Activated effector memory CD4-positive, alpha-beta T cell treated with anti-CD3 and anti-CD28 coated beads, Interleukin-2, amount 50 U/mL, for 16 hours (primary cell): Measurements from ENCODE around the gene NDUFB7.

Experiments
- DNase-seq: peaks from one replicate; pipeline ENCODE4 v3.0.0-alpha.2; 2020

Gene NDUFB7

DNA sequence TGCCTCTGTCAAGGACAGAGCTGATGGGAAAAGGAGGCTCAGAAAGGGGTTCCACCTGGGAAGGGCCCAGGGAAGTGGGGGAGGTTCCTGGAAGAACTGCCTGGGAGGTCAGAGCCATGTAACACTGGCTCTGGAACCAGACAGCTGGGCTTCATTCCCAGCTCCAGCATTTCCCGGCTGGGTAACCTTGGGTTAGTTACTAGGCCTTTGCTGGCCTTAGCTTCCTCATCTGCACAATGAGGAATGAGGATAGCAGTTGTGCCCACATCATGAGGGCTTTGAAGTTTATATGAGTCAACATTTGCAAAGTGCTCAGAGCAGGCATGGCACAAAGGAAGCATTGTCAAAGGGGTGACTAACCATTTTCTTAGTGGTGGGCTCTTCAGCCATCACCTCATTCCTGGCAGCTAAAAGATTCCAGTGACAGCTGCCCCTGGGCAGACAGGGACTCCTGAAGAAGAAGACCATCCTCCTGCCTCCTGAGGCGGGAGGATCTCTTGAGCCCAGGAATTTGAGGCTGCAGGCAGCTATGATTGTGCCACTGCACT, 51.9 kb downstream of the NDUFB7 start:
- no peak for DNase-seq

DNA sequence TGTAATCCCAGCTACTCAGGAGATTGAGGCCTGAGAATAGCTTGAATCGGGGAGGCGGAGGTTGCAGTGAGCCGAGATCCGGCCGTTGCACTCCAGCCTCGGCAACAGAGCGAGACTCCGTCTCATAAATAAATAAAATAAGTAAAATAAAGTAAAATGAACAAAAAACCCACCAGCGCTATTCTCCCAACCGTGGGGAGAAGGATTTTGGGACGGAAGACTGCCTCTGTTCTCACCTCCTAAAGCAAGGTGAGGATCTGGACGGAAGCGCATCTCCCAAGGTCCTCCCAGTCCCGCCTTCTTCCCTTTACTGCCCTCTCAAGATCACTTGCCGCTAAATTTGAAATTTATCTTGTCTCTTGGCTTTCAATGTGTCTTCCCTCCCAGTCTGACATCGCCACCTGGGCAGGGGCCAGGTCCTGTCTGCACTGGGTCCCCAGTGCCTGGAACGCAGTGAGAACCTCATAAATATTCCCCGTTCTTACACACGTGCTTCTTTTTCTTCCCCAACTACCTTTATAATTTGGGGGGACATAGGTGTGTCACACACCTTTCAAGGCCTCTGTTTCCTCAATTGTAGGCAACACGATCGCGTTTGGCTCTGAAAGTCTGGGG, 52.5 kb downstream of the NDUFB7 start:
- no peak for DNase-seq

DNA sequence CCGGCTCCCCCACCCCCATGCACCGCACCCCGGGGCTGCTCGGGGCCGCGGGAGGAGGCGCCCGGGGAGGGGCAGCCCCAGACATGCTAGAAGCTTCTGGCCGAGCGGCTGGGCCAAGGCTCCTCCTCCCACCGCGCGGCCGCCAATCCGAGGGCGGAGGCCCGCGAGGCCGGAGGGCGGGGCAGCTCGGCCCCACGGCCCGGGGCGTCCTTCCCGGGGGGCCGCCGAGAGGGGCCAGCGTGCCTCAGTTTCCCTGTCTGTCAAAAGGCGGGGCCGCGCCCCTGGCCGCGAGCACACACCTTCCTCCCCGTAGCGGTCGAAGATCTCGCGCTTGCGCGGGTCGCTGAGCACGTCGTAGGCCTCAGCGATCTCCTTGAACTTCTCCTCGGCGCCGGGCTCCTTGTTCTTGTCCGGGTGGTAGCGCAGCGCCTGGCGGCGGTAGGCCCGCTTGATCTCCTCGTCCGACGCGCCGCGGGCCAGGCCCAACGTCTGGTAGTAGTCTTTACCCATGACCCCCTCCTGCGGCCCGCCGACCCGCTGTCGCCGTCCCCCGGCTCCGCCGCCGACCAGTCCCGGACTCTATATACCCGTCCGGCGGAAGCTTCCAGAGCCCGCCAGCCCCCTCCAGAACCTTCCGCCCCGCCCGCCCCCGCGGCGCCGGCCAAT, 53.9 kb downstream of the NDUFB7 start, which contains the start of gene DNAJB1:
TSS of gene DNAJB1 (minus strand) at position 558 of the 666 bp plus-strand sequence. CDS start at position 510, 48 bp downstream.
- DNase-seq, result peak; percentile 91

DNA sequence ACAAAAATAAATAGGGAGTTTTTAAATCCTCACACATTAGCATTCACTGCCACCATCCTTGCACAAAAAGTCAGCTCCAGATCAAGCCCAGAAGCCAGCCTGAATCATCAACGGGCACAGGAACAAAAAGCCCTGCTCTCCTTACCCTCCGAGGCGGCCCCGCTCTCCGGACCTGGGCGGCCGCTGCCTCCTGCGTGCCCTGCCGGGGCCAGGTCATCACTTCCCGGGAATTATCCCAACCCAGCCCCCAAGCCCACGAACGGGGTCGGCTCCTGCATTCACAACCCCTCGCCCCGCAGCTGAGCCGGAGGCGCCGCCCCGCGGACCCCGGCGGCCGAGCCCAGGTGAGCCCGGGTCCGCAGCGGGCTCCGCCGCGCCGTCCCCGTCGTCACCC, 54.4 kb downstream of the NDUFB7 start:
- no peak for DNase-seq

DNA sequence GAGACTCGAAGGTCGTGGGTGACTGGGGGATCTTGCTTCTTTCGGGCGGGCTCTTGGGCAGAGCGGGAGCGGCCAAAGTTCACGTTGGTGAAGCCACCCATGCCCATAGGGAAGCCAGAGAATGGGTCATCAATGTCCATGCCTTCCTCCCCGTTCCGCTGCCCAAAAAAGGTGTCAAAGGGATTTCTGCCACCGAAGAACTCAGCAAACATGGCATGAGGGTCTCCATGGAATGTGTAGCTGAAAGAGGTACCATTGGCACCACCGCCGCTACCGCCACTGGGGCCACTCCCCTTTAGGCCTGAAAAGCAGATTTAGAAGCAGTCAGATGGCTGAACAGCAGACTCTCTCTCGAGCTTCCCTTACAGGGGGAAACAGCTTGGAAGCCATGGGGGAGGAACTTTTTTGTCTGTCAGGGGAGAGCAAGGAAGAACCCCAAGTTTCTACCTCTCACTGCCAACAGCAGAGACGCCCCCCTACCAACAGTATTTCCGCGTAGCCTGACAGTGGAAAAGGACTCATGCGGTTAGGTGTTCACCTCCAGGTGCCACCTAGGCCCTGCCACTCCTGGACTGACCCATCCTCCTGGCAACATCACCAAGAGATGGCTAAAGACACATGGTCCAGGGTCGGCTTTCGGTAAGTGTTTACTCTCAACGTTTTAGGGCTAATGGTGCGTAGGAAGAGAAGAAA, 55.0 kb downstream of the NDUFB7 start:
- peak; percentile 75 for DNase-seq
